Thoracic aorta (tissue), 2 donors: ENCODE results near the gene TRAF2. TPM values are rescaled to one million over a fixed set of nuclear protein-coding genes. Genes with fewer than 3 reads are reported as not detected.

ENCODE experiments used
- ATAC-seq: fragments of 150-250 bp; one replicate; pipeline ENCODE4 v1.8.0; 2017; ENCODE audit warnings: low read depth; ENCODE audit not compliant: insufficient number of reproducible peaks, low FRiP score
- DNase-seq: peaks from one replicate; pipeline ENCODE4 v3.0.0-alpha.2; 2020; ENCODE audit warnings: low spot score
- H3K27ac ChIP-seq, 2 donors: fragments of 200-600 bp; sonication (generic); 1 replicate in 1 of 2; 2 replicates in 1 of 2; pipeline ENCODE4 v1.5.1; 2016; ENCODE audit warnings: mild to moderate bottlenecking in 2 of 2, moderate library complexity in 2 of 2
- H3K27me3 ChIP-seq: fragments of 200-600 bp; sonication (generic); replicated peaks from 2 replicates; pipeline ENCODE4 v1.6.0; 2016; ENCODE audit warnings: mild to moderate bottlenecking; ENCODE audit not compliant: insufficient read depth
- H3K36me3 ChIP-seq: fragments of 200-600 bp; sonication (generic); one replicate; pipeline ENCODE4 v1.5.1; 2016
- H3K4me1 ChIP-seq, 2 donors: fragments of 200-600 bp; sonication (generic); 1 replicate in 1 of 2; 2 replicates in 1 of 2; pipeline versions ENCODE4 v1.5.1 to v1.6.0; 2016; ENCODE audit warnings: low read depth in 2 of 2, mild to moderate bottlenecking in 1 of 2; ENCODE audit not compliant: control insufficient read depth in 1 of 2
- H3K4me3 ChIP-seq: fragments of 200-600 bp; sonication (generic); 2 replicates; pipeline ENCODE4 v1.5.1; 2016; ENCODE audit warnings: mild to moderate bottlenecking
- H3K9me3 ChIP-seq: fragments of 200-600 bp; sonication (generic); 2 replicates; pipeline ENCODE4 v1.5.1; 2016
- total RNA-seq, 2 donors: library from RNA; depleted of rRNA; stranded (reverse); fragments of >200 nt; gene quantifications; one replicate each; pipeline versions ENCODE4 v1.1.0 to v1.2.3, GENCODE V29; 2016
- TF ChIP-seq, protein P1 (sequence below): fragments of 200-600 bp; sonication (generic); IDR thresholded peaks from one replicate; pipeline ENCODE4 v1.5.1; 2019; ENCODE audit warnings: antibody characterized with exemption

TRAF2 gene
- total RNA-seq, 2 donors from 2014 or later, result 11.6 to 12.9 TPM

DNA sequence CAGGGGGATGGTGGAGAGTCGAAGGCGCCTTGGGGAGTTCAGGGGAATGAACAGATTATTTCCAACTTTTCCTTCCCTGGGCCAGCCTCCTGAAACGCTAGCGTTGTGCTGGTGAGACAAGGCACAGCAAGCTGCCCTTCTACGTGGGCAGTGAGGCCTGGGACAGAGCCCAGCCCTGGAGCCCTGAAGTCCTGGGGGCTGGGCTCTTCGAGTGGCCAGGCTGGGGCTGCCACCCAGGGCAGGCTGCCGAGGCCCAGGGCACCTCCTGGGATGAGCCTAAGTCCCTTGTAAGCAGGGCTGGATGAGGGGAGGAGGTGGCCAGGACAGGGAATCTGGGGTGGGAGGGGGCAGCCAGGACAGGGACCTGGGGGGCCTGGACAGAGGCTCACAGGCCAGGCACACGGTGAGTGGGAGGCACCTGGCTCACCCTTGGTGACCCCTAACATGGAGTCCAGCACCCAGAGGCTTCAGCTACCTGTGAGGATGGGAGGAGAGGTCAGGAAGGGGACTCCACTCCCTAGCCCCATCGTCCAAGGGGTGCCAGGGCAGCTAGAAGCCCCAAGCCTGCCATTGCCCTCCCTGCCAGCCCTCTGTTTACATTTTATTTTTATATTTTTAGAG lies 64.5 kb downstream of the TRAF2 start:
- peak overlapping the region; percentile 78 for H3K4me3 ChIP-seq
- no peak for ATAC-seq

DNA sequence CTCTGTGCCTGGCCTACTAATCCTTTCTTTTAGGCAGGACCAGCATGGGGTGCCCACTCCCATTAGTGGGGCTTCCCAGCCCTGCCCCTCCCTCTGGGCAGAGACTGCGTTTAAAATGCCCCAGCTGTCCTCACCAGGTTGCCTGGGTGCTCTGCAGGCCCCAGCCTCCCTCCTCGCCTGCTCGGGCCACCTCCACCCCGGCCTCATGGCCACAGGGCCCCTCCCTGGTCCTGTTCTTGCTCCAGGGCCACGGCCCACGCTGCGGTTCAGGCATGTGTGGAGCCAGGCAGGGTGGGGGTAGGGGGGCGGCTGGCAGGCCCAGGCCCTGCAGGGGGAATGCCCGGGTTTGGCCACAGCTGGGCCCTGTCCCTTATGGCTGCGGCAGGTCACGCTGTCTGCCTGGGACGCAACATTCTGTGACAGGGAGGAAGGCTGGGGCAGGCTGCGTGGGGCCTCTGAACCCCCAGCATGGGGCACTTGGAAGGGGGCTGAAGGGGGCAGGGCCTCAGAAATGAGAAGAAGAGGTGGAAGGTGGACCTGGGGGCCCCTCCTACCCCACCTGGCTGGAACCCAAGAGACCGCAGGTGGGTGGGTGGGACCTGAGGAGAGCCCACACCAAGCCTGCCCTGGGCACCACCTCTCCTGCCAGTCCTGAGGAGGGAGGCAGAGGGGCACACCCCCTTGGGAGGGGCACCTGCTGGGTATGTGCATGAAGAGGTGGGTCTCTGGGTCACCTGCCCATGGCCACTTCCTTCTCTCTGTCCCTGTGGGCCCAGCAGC lies 65.4 kb downstream of the TRAF2 start, which contains the start of gene LCN12:
LCN12 (plus strand) TSS at position 733 of the 780 bp plus-strand sequence. CDS start 55 bp downstream, outside the sequence.
- ATAC-seq (no peak), DNase-seq (no peak)
- H3K27ac ChIP-seq, result no peak within 1 kb of the TSS
- H3K9me3 ChIP-seq, result no peaks in the 10 kb centered on the region
- H3K36me3 ChIP-seq, result no peaks in the 10 kb centered on the region
- TF ChIP-seq, protein P1, sequence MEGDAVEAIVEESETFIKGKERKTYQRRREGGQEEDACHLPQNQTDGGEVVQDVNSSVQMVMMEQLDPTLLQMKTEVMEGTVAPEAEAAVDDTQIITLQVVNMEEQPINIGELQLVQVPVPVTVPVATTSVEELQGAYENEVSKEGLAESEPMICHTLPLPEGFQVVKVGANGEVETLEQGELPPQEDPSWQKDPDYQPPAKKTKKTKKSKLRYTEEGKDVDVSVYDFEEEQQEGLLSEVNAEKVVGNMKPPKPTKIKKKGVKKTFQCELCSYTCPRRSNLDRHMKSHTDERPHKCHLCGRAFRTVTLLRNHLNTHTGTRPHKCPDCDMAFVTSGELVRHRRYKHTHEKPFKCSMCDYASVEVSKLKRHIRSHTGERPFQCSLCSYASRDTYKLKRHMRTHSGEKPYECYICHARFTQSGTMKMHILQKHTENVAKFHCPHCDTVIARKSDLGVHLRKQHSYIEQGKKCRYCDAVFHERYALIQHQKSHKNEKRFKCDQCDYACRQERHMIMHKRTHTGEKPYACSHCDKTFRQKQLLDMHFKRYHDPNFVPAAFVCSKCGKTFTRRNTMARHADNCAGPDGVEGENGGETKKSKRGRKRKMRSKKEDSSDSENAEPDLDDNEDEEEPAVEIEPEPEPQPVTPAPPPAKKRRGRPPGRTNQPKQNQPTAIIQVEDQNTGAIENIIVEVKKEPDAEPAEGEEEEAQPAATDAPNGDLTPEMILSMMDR, result no peak
- H3K27me3 ChIP-seq, result no peaks in the 10 kb centered on the region
- peaks cover 11 to 26% of the 10 kb centered on the region in 2 donors for H3K4me1 ChIP-seq
- no peak within 1 kb of the TSS for H3K4me3 ChIP-seq

More for the DNA sequence above, 64.5 kb downstream of the TRAF2 start:
- H3K36me3 ChIP-seq, result no peaks in the 10 kb centered on the region
- no peak for DNase-seq
- no peaks in the 10 kb centered on the region for H3K27me3 ChIP-seq
- H3K4me1 ChIP-seq, result peaks cover 11 to 26% of the 10 kb centered on the region in 2 donors
- H3K9me3 ChIP-seq, result no peaks in the 10 kb centered on the region
- H3K27ac ChIP-seq, result peak overlapping the region; percentile 73 to 78
- TF ChIP-seq, protein P1, result no peak

- peaks cover 11 to 20% of the 10 kb centered on the region in 2 donors for H3K4me1 ChIP-seq
- no peak for ATAC-seq
Measured at GRCh38 chr9:136952321-136952850, 66.1 kb downstream of the TRAF2 start.

DNA sequence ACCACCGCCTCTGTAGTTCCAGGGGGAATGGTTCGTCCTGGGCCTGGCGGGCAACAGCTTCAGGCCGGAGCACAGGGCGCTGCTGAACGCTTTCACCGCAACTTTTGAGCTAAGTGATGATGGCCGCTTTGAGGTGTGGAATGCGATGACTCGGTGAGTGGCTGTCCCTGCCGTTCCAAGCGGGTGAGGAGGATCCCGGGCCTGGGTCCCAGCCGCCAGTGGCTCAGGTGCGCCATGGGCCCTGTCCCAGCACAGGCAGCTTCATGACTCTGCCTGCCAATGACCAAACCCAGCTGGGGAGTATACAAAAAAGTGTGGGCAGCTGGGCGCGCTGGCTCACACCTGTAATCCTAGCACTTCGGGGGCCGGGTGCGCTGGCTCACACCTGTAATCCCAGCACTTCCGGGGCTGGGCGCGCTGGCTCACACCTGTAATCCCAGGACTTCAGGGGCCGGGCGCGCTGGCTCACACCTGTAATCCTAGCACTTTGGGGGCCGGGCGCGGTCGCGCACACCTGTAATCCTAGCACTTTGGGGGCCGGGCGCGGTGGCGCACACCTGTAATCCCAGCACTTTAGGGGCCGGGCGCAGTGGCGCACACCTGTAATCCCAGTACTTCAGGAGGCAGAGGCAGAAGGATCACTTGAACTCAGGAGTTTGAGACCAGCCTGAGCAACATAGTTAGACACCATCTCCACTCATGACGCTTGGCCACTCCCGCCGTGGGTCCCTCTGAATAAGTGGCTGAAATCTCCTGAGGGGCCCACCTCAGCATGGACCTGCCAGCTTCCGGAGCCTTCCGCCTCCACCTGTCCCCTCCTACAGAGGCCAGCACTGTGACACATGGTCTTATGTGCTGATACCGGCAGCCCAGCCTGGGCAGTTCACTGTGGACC lies 66.8 kb downstream of the TRAF2 start:
- TF ChIP-seq, protein P1, result no peak
- H3K4me3 ChIP-seq, result no peak overlapping the region
- no peaks in the 10 kb centered on the region for H3K27me3 ChIP-seq
- DNase-seq, result no peak
- H3K9me3 ChIP-seq, result no peaks in the 10 kb centered on the region
- H3K27ac ChIP-seq, result no peak overlapping the region
- no peaks in the 10 kb centered on the region for H3K36me3 ChIP-seq
- H3K4me1 ChIP-seq, result peaks cover 11 to 16% of the 10 kb centered on the region in 2 donors
- no peak for ATAC-seq

More at GRCh38 chr9:136952321-136952850, 66.1 kb downstream of the TRAF2 start:
- H3K27ac ChIP-seq, result no peak overlapping the region
- no peak overlapping the region for H3K4me3 ChIP-seq
- H3K36me3 ChIP-seq, result no peaks in the 10 kb centered on the region
- TF ChIP-seq, protein P1, result no peak
- DNase-seq, result no peak
- no peaks in the 10 kb centered on the region for H3K27me3 ChIP-seq
- no peaks in the 10 kb centered on the region for H3K9me3 ChIP-seq
